NCI-H748 (cell line): ENCODE data around the gene DNPEP.
"Not testable (repeated sequence)": the region's sequence is repeated elsewhere in the genome, so short reads cannot be mapped to it uniquely, and the experiment has no call there.

ENCODE experiments used
- DNase-seq: peaks from one replicate; lab custom pipeline; 2025; ENCODE audit not compliant: unreplicated experiment; lab: John Stamatoyannopoulos, UW

Gene DNPEP

GRCh38 chr2:219419331-219420197 is 31.9 kb upstream of the DNPEP start:
- no peak for DNase-seq

GRCh38 chr2:219419012-219419324 is 31.3 kb upstream of the DNPEP start:
- no peak for DNase-seq

- DNase-seq = no peak
These were observed 30.7 kb upstream of the DNPEP start, which contains the start of gene DES for GRCh38 chr2:219418155-219419011. DES (plus strand) TSS chr2:219418377; CDS start chr2:219418463, 86 bp downstream.

GRCh38 chr2:219417374-219417773 is 29.7 kb upstream of the DNPEP start:
- no peak for DNase-seq

GRCh38 chr2:219416938-219417337 is 29.2 kb upstream of the DNPEP start:
- DNase-seq = no peak

- DNase-seq = no peak
These were observed 28.5 kb upstream of the DNPEP start for GRCh38 chr2:219416235-219416602.

- DNase-seq = no peak
These were observed 28.0 kb upstream of the DNPEP start for GRCh38 chr2:219415580-219416234.

GRCh38 chr2:219414857-219415256 is 27.1 kb upstream of the DNPEP start:
- no peak for DNase-seq

- DNase-seq = no peak
These were observed 22.7 kb upstream of the DNPEP start for GRCh38 chr2:219410390-219410789.

GRCh38 chr2:219409619-219410018 is 21.9 kb upstream of the DNPEP start:
- no peak for DNase-seq

- DNase-seq = no peak
These were observed 20.9 kb upstream of the DNPEP start for GRCh38 chr2:219408631-219409030.

GRCh38 chr2:219408204-219408603 is 20.5 kb upstream of the DNPEP start:
- DNase-seq = no peak

GRCh38 chr2:219407343-219407742 is 19.6 kb upstream of the DNPEP start:
- not testable (repeated sequence) for DNase-seq

GRCh38 chr2:219406861-219407230 is 19.1 kb upstream of the DNPEP start:
- DNase-seq = no peak

- no peak for DNase-seq
These were observed 18.5 kb upstream of the DNPEP start for GRCh38 chr2:219405958-219406860.

GRCh38 chr2:219405451-219405850 is 17.7 kb upstream of the DNPEP start:
- DNase-seq = no peak

GRCh38 chr2:219404954-219405353 is 17.2 kb upstream of the DNPEP start:
- no peak for DNase-seq

GRCh38 chr2:219404291-219404910 is 16.7 kb upstream of the DNPEP start:
- no peak for DNase-seq

- no peak for DNase-seq
These were observed 16.1 kb upstream of the DNPEP start for GRCh38 chr2:219403861-219404260.
